ENCODE data around the gene ABCE1. TPM values are rescaled to one million over a fixed set of nuclear protein-coding genes. Genes with fewer than 3 reads are reported as not detected.
"Not testable (repeated sequence)": the region's sequence is repeated elsewhere in the genome, so short reads cannot be mapped to it uniquely, and the experiment has no call there.

The ABCE1 gene
- total RNA-seq, 1 donor from 2014 or later: 115 TPM

DNA sequence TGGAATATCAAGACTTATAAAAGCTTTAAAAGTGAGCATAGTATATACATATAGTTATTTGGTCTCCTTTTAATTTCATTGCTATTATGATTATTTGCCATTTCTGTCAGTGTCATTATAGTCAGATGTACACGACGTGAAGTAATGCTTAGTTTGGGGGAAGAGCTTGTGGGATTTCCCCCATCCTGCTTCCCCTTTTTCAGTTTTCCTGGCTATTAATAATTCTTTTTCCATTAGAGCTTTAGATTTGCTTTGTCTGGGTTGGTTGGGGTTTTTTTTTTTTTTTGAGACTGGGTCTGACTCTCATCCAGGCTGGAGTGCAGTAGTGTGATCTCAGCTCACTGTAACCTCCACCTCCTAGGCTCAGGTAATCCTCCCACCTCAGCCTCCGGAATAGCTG, 5.4 kb downstream of the ABCE1 start:
- DNase-seq: no peak

DNA sequence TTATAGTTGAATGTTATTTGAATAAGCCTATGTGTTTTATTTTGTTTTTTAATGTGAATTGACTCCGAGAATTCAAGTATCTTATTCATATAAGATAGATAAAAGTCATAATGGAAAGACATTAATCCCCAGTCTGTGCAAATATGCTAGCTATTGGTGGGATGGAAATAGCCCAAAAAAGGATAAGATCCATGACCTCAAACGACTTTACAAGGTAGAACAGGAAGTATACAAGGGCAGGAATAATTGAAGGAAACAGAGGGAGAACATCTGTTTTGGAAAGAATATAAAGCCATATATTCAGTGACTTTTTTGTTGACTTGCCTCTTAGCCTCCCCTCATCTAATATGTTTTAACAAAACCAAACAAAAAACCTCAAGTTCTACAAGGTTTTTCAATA, 9.0 kb downstream of the ABCE1 start:
- no peak for DNase-seq

GRCh38 chr4:145108128-145108527, 10.0 kb downstream of the ABCE1 start:
- DNase-seq: no peak

DNA sequence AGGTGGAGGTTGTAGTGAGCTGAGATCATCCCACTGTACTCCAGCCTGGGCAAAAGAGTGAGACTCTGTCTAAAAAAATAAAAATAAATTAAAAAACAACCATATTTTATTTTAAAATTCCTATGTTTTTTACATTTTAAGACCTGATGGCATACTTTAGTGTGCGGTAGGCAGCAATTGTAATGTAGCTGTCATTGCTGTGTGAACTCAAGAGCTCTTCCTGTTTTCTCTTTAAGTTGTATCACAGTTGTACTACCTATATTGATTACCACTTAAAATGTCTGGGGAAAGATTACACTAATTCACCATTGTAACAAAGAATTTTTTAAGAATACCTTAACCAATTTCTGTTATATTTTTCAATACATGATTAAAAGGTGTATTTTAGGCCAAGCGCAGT, 27.3 kb downstream of the ABCE1 start:
- no peak for DNase-seq

GRCh38 chr4:145130130-145130529, 32.0 kb downstream of the ABCE1 start:
- no peak for DNase-seq

GRCh38 chr4:145130788-145131399, 32.8 kb downstream of the ABCE1 start:
- DNase-seq: no peak

- DNase-seq: no peak
Measured at GRCh38 chr4:145131848-145132247, 33.7 kb downstream of the ABCE1 start.

DNA sequence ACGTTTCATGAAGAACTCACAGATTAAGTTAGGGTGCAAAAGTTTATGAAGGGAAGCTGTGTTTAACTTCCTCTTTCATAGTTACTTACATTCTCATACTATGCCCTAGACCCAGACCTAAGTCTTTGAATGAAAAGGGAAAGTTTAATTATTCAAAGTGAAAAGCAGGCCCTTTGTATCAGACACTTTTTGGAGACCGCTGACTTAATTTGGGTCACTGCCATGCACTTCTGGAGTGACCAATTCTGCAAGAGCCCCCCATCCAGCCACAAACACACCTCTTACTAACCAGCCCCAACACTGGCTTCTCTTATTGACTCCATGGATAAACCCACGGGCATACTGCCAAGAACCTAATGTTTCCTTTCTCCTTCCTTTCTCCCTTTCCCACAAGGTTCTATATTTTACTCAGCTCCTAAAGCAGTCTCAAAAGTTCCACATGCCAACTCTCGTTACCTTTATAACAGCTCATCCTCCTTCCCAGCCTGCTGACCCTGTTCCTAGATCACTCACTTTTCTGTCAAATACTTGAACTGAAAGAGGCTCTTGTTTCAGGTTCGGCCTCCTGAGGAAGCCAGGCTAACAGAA, 34.5 kb downstream of the ABCE1 start:
- peak; percentile 24 for DNase-seq

- not testable (repeated sequence) for DNase-seq
Measured at GRCh38 chr4:145136219-145136618, 38.1 kb downstream of the ABCE1 start.

- DNase-seq: no peak
Measured at GRCh38 chr4:145148980-145149379, 50.9 kb downstream of the ABCE1 start.

- DNase-seq: no peak
Measured at GRCh38 chr4:145153181-145153903, 55.2 kb downstream of the ABCE1 start.

- DNase-seq: no peak
Measured at GRCh38 chr4:145153904-145154298, 55.8 kb downstream of the ABCE1 start.

DNA sequence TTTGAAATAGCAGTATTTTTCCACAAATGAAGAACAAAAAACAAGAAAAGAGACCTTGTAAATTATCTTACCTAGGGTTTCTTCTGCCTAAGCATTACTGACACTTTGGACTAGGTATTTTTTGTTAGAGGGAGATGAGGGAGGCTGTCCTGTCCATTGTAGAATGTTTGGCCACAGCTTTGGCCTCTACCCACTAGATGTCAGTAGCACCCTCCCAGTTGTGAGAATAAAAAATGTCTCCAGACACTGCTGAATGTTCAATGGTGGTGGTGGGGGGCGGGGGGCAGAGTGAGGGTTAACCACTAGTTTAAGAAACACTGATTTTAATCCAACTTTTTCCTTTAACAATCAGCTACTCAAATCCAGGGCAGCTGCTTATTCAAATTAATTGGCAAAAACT, 56.5 kb downstream of the ABCE1 start:
- DNase-seq: peak; percentile 41

GRCh38 chr4:145155268-145155870, 57.3 kb downstream of the ABCE1 start:
- DNase-seq: no peak

GRCh38 chr4:145156986-145157385, 58.9 kb downstream of the ABCE1 start:
- DNase-seq: no peak

- DNase-seq: no peak
Measured at GRCh38 chr4:145161549-145161948, 63.4 kb downstream of the ABCE1 start.

GRCh38 chr4:145167887-145168286, 69.8 kb downstream of the ABCE1 start:
- no peak for DNase-seq

- DNase-seq: no peak
Measured at GRCh38 chr4:145168581-145169187, 70.6 kb downstream of the ABCE1 start.

- no peak for DNase-seq
Measured at GRCh38 chr4:145170223-145170622, 72.1 kb downstream of the ABCE1 start.

DNA sequence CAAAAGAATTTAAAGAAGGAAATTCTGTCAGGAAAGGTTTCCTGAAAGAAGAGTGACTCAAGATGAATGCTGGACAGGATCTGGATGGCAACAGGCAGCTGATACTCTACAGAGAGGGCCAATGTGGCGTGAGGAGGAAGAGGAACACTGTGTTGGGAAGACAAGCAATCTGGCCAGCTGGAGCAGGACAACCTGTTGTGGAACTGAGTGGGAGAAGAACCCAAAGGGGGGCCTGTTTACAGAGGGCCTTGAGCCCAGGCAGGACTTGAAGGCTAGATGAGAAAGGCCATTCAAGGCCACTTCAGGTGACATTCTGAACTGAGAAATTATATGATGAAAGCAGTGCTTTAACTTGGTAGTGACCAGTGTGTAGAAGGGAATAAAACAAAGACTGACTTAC, 73.8 kb downstream of the ABCE1 start:
- DNase-seq: no peak

DNA sequence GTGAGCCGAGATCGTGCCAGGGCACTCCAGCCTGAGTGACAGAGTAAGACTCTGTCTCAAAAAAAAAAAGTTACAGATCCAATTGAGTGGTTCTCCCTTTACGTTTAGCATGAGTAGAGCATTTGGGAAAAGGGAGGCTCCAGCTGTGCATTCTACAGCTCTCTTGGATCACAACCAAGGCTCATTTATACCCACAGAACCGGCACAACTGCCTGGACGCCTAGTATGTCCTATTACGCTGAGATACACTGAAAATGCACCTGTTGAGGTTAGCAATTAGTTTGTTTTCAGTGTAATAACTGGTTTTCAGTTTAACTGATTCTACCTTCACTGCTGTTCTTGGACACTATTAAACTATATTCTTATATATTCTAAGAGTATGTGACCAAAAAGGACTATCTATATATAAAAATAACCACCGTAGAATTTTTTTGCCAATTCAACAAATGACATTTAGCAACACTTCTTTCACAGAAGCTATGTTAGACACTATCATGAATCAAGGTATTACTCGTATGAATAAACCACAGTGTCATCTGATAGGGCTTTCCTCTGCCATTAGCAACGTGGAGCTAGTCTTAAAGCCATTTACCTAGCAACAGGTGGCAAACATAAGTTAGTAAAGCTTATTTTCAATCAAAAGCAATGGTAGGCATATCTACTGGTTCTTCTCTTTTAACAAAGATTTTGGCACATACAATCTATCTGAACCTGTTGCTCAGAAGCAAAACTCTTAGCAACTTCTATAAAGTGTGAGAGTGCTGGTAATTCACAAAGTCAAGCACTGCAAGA, 78.7 kb downstream of the ABCE1 start:
- DNase-seq: peak; percentile 38

GRCh38 chr4:145177511-145177905, 79.4 kb downstream of the ABCE1 start:
- DNase-seq: peak; percentile 51

Measured in tongue (tissue), 2 donors.